SK-N-SH treated with all-trans-retinoic acid at 6 μM for 48 hours (cell line): ENCODE data around the gene AKT1.

Experiments
- CREB5 ChIP-seq: fragments of 250-450 bp; sonication (Bioruptor Pico); IDR thresholded peaks from 2 replicates; pipeline ENCODE4 v1.5.1; 2020; ENCODE audit warnings: low read depth, mild to moderate bottlenecking, moderate library complexity
- CSDC2 ChIP-seq: fragments of 250-450 bp; sonication (Bioruptor Pico); IDR thresholded peaks from 2 replicates; pipeline ENCODE4 v1.5.0; 2020; ENCODE audit warnings: mild to moderate bottlenecking, moderate library complexity
- GLIS3 ChIP-seq: fragments of 250-450 bp; sonication (Bioruptor Pico); IDR thresholded peaks from 2 replicates; pipeline ENCODE4 v1.5.0; 2020; ENCODE audit warnings: mild to moderate bottlenecking, moderate library complexity
- ISL1 ChIP-seq: fragments of 250-450 bp; sonication (Bioruptor Pico); IDR thresholded peaks from 2 replicates; pipeline ENCODE4 v2.1.2; 2022; ENCODE audit warnings: mild to moderate bottlenecking, moderate library complexity
- PATZ1 ChIP-seq: fragments of 250-450 bp; sonication (Bioruptor Pico); IDR thresholded peaks from 2 replicates; pipeline ENCODE4 v1.8.0; 2020; ENCODE audit warnings: mild to moderate bottlenecking, moderate library complexity, borderline replicate concordance
- PPARA ChIP-seq: fragments of 250-450 bp; sonication (Bioruptor Pico); IDR thresholded peaks from 2 replicates; pipeline ENCODE4 v1.5.0; 2020; ENCODE audit warnings: mild to moderate bottlenecking, borderline replicate concordance
- RARB ChIP-seq: fragments of 250-450 bp; sonication (Bioruptor Pico); IDR thresholded peaks from 2 replicates; pipeline ENCODE4 v1.8.0; 2021; ENCODE audit warnings: mild to moderate bottlenecking, moderate library complexity
- SNAI2 ChIP-seq: fragments of 250-450 bp; sonication (Bioruptor Pico); IDR thresholded peaks from 2 replicates; pipeline ENCODE4 v1.5.0; 2020; ENCODE audit warnings: mild to moderate bottlenecking, moderate library complexity
- TCF4 ChIP-seq: fragments of 250-450 bp; sonication (Bioruptor Pico); IDR thresholded peaks from 2 replicates; pipeline ENCODE4 v1.8.0; 2021; ENCODE audit warnings: mild to moderate bottlenecking, moderate library complexity, borderline replicate concordance
- TOX ChIP-seq: fragments of 250-450 bp; sonication (Bioruptor Pico); IDR thresholded peaks from 2 replicates; pipeline ENCODE4 v1.8.0; 2021; ENCODE audit warnings: mild to moderate bottlenecking, moderate library complexity, borderline replicate concordance
- ZFP3 ChIP-seq: fragments of 250-450 bp; sonication (Bioruptor Pico); IDR thresholded peaks from 2 replicates; pipeline ENCODE4 v1.5.0; 2020; ENCODE audit warnings: mild to moderate bottlenecking, moderate library complexity
- ZFP30 ChIP-seq: fragments of 450-650 bp; formaldehyde crosslinking; IDR thresholded peaks from 2 replicates; pipeline ENCODE4 v1.5.0; 2022; ENCODE audit warnings: mild to moderate bottlenecking, moderate library complexity
- ZNF70 ChIP-seq: fragments of 450-650 bp; formaldehyde crosslinking; IDR thresholded peaks from 2 replicates; pipeline ENCODE4 v1.5.0; 2020; ENCODE audit warnings: mild to moderate bottlenecking, moderate library complexity
- ZNF8 ChIP-seq: fragments of 450-650 bp; formaldehyde crosslinking; IDR thresholded peaks from 2 replicates; pipeline ENCODE4 v1.5.0; 2020; ENCODE audit warnings: mild to moderate bottlenecking, moderate library complexity

GRCh38 chr14:104802394-104803184 is 7.0 kb upstream of the AKT1 start:
- no peak for TF ChIP-seq RARB (CRISPR knock-in tag)
- TF ChIP-seq ZFP30 (CRISPR knock-in tag) = no peak
- no peak for TF ChIP-seq ISL1 (CRISPR knock-in tag)
- no peak for TF ChIP-seq PPARA
- TF ChIP-seq PATZ1 (CRISPR knock-in tag) = no peak
- no peak for TF ChIP-seq ZNF70
- no peak for TF ChIP-seq TOX (CRISPR knock-in tag)
- TF ChIP-seq ZNF8 (CRISPR knock-in tag) = no peak
- no peak for TF ChIP-seq ZFP3 (CRISPR knock-in tag)
- TF ChIP-seq CREB5 (CRISPR knock-in tag) = no peak
- no peak for TF ChIP-seq SNAI2 (CRISPR knock-in tag)
- TF ChIP-seq TCF4 = no peak
- no peak for TF ChIP-seq CSDC2
- TF ChIP-seq GLIS3 = no peak
